ENCODE measurements around the gene SAP30L.

Gene SAP30L

DNA sequence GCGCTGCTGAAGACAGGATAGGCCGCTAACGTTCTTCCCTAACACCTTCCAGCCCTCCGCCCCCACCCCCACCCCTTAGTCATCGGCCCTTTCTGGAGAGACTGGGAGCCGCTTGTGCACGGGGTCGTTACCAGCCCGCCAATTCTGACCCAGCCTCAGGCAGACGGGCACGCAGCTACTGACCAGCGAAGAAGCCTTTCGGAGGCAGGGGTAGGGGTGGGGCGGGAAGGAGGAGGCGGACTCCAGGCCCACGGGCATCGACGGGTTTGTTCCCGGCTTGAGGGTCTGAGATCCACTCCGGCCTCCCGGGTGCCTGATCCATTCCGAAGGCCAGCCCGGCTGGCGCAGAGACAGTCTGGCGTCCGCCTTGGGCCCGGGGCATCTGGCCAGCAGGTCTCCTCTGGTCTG, 33.0 kb downstream of the SAP30L start:
- no peak for TF ChIP-seq CTCF (IDR thresholded peaks at IDR 0.05; ENCODE audit: low read depth, low read length, missing control alignments)
- no peak for DNase-seq (ENCODE audit: extremely low read depth, low read depth)
- H3K4me3 ChIP-seq (replicated peaks; ENCODE audit: low read depth, low read length) = no peak overlapping the region

GRCh38 chr5:154479160-154479943, 33.6 kb downstream of the SAP30L start:
- no peak overlapping the region for H3K4me3 ChIP-seq (replicated peaks; ENCODE audit: low read depth, low read length)
- no peak for DNase-seq (ENCODE audit: extremely low read depth, low read depth)
- no peak for TF ChIP-seq CTCF (IDR thresholded peaks at IDR 0.05; ENCODE audit: low read depth, low read length, missing control alignments)

DNA sequence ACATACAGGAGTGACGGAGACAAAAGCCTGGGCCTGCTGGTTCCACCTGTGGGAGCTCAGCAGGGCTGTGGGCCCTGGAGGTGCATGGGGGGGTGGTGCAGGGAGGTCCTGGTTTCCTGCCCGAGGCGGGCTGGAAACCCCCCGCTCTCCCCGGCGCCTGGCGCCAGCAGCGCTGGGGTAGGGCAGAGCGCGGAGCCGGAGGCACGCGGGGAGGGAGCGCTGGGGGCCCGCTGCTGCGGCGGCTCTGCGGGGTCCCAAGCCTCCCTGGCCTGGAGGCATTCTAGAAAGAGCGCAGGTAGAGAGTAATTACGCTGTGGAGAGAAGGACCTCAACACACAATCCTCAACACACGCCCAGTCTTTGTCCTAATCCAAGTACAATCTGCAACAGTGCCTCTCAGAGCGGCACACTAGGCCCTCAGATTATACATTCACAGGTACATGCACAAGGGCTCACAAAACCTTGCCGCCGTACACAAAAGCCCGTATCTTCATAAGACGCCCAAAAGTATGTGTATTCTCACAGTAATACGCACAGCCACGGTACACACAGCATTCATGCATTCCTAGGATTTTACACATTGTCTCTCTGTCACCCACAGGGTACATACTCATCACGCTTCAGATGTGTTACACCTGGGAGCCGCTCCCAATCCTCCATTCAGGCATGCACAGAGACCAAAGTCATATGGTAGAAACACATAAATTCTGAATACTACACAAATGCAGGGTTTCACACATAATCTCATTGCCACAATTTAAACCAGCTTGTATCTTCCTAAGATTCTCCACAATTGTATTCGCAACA, 34.4 kb downstream of the SAP30L start:
- DNase-seq (ENCODE audit: extremely low read depth, low read depth) = no peak
- TF ChIP-seq CTCF (IDR thresholded peaks at IDR 0.05; ENCODE audit: low read depth, low read length, missing control alignments) = no peak
- no peak overlapping the region for H3K4me3 ChIP-seq (replicated peaks; ENCODE audit: low read depth, low read length)

GRCh38 chr5:154480847-154481246, 35.0 kb downstream of the SAP30L start:
- H3K4me3 ChIP-seq (replicated peaks; ENCODE audit: low read depth, low read length) = no peak overlapping the region
- DNase-seq (ENCODE audit: extremely low read depth, low read depth) = no peak
- TF ChIP-seq CTCF (IDR thresholded peaks at IDR 0.05; ENCODE audit: low read depth, low read length, missing control alignments) = no peak

- no peak for DNase-seq (ENCODE audit: extremely low read depth, low read depth)
- TF ChIP-seq CTCF (IDR thresholded peaks at IDR 0.05; ENCODE audit: low read depth, low read length, missing control alignments) = no peak
- no peak overlapping the region for H3K4me3 ChIP-seq (replicated peaks; ENCODE audit: low read depth, low read length)
Observed at GRCh38 chr5:154481584-154482381, 36.0 kb downstream of the SAP30L start.

DNA sequence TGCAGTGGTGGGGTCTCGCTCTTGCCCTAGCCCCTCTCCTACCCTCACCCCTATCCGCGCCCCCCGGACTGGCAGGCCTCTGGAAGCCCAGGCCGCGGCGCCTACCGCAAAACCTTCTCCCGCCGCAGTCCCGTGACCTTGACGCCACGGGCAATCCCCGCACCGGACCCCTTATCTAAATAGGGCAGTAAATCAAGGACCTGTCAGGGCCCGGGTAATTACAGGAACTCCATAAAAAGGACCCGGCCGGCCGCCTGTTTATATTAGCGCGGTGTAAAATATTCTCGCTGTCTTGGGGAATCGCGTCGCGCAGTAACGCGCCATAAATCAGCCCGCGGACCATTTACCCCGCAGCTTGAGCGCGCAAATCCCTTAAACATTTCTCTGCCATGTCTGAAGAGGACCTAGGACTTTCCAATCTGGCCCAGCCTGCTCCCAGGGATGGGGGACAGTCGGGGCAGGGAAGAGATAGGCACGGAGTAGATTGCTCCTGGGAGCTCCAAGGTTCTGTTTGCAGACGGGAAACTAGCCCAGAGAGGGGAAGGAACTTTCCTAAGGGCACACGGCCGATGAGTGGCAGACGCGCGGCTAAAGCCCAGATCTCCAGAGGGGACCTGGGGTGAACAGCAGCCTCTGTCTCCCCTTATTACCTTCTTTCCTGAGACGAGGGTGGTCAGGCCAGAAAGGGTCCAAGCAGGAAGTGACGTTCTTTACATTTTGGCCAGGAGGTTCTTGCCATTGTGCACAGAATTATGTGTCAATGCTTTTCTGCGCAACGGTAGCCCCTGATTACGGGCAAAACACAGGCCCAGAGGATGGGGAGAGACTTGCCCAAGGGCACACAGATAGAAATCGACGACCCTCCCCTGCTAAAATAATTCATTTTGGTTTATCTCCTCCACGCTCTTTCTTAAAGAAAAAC, 37.0 kb downstream of the SAP30L start:
- no peak overlapping the region for H3K4me3 ChIP-seq (replicated peaks; ENCODE audit: low read depth, low read length)
- no peak for DNase-seq (ENCODE audit: extremely low read depth, low read depth)
- TF ChIP-seq CTCF (IDR thresholded peaks at IDR 0.05; ENCODE audit: low read depth, low read length, missing control alignments) = no peak
